DOHH2 (cell line): ENCODE data around the gene STUM.

Experiments used
- CTCF ChIP-seq: fragments of 200-600 bp; sonication (generic); IDR thresholded peaks from one replicate; pipeline ENCODE4 v1.5.1; 2014; ENCODE audit warnings: antibody characterized with exemption, mild to moderate bottlenecking, low read depth, low read length; ENCODE audit not compliant: poor library complexity, severe bottlenecking
- EZH2phosphoT487 ChIP-seq: fragments of 200-600 bp; sonication (generic); IDR thresholded peaks from 2 replicates; pipeline ENCODE4 v1.6.1; 2017; ENCODE audit warnings: borderline replicate concordance, mild to moderate bottlenecking, antibody characterized with exemption, low read length, moderate library complexity, mixed read lengths

- no peak for TF ChIP-seq CTCF
- TF ChIP-seq EZH2phosphoT487 = no peak
Observed at GRCh38 chr1:226632169-226632879, 83.8 kb downstream of the STUM start.
